GM21515 (cell line): ENCODE data around the gene MSI2.

ENCODE experiments used
- ATAC-seq: cut with Tn5 transposase; IDR thresholded peaks from one replicate; pipeline ENCODE4 v1.9.1; 2021; ENCODE audit not compliant: unreplicated experiment

MSI2 gene

GRCh38 chr17:57691939-57692338 is 435.6 kb downstream of the MSI2 start:
- ATAC-seq, result no peak

GRCh38 chr17:57692770-57693169 is 436.4 kb downstream of the MSI2 start:
- ATAC-seq, result no peak

- ATAC-seq, result no peak
Observed at GRCh38 chr17:57694051-57694450, 437.7 kb downstream of the MSI2 start.

- ATAC-seq, result no peak
Observed at GRCh38 chr17:57696050-57696449, 439.7 kb downstream of the MSI2 start.

GRCh38 chr17:57697197-57697596 is 440.9 kb downstream of the MSI2 start:
- ATAC-seq, result no peak

GRCh38 chr17:57697891-57698711 is 441.8 kb downstream of the MSI2 start:
- ATAC-seq, result no peak

GRCh38 chr17:57699751-57700219 is 443.5 kb downstream of the MSI2 start:
- ATAC-seq, result no peak

- ATAC-seq, result no peak
Observed at GRCh38 chr17:57701124-57701523, 444.8 kb downstream of the MSI2 start.

GRCh38 chr17:57703273-57703672 is 446.9 kb downstream of the MSI2 start:
- ATAC-seq, result no peak

- ATAC-seq, result no peak
Observed at GRCh38 chr17:57704448-57704847, 448.1 kb downstream of the MSI2 start.

- no peak for ATAC-seq
Observed at GRCh38 chr17:57705921-57706695, 449.8 kb downstream of the MSI2 start.

GRCh38 chr17:57706761-57707160 is 450.4 kb downstream of the MSI2 start:
- no peak for ATAC-seq

- no peak for ATAC-seq
Observed at GRCh38 chr17:57707892-57708291, 451.6 kb downstream of the MSI2 start.

GRCh38 chr17:57708410-57708809 is 452.1 kb downstream of the MSI2 start:
- ATAC-seq, result no peak

GRCh38 chr17:57713140-57713539 is 456.8 kb downstream of the MSI2 start:
- ATAC-seq, result no peak

- no peak for ATAC-seq
Observed at GRCh38 chr17:57714665-57715180, 458.4 kb downstream of the MSI2 start.

- ATAC-seq, result no peak
Observed at GRCh38 chr17:57715981-57716380, 459.7 kb downstream of the MSI2 start.

- ATAC-seq, result no peak
Observed at GRCh38 chr17:57718878-57719277, 462.6 kb downstream of the MSI2 start.

- ATAC-seq, result no peak
Observed at GRCh38 chr17:57720386-57721035, 464.2 kb downstream of the MSI2 start.

GRCh38 chr17:57721967-57722703 is 465.8 kb downstream of the MSI2 start:
- no peak for ATAC-seq

GRCh38 chr17:57722704-57723043 is 466.4 kb downstream of the MSI2 start:
- ATAC-seq, result no peak
